Measurements from ENCODE around the gene TRIM16.
"Not testable (repeated sequence)": the region's sequence is repeated elsewhere in the genome, so short reads cannot be mapped to it uniquely, and the experiment has no call there.

- TF ChIP-seq CTCF, POLR2A (IDR thresholded peaks at IDR 0.05): not testable (repeated sequence)
Observed at GRCh38 chr17:15642014-15642413, 42.1 kb downstream of the TRIM16 start.
